HG03442 (cell line): ENCODE results near the gene DLG2.

Source experiments
- ATAC-seq: cut with Tn5 transposase; IDR thresholded peaks from one replicate; pipeline ENCODE4 v1.9.1; 2021; ENCODE audit warnings: mild to moderate bottlenecking, moderate library complexity; ENCODE audit not compliant: unreplicated experiment

DLG2 gene

GRCh38 chr11:84924154-84924692 lies 702.9 kb downstream of the DLG2 start:
- ATAC-seq, result no peak

- no peak for ATAC-seq
These were observed 703.7 kb downstream of the DLG2 start for GRCh38 chr11:84923489-84923888.

DNA sequence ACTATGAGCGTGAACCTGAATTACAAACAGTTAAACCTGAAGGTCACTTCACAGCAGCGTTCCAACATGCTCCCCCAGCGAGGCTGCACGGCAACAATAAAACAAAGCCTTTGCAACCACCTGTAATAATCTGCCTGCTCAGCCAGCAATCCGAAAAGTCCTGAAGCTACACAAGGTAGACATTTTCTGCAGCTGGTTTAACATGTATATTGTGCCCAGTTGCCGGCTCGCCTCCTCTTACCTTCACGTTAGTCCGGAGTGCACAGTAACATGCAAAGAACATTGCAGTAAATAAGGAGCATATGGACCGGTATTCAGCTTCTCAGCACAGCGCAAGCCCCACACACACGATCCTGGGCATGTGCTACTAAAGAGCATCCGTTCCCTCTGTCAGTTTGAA lies 704.3 kb downstream of the DLG2 start:
- ATAC-seq, result no peak

GRCh38 chr11:84922212-84922805 lies 704.8 kb downstream of the DLG2 start:
- no peak for ATAC-seq

- ATAC-seq, result no peak
These were observed 712.6 kb downstream of the DLG2 start for GRCh38 chr11:84914511-84914910.

DNA sequence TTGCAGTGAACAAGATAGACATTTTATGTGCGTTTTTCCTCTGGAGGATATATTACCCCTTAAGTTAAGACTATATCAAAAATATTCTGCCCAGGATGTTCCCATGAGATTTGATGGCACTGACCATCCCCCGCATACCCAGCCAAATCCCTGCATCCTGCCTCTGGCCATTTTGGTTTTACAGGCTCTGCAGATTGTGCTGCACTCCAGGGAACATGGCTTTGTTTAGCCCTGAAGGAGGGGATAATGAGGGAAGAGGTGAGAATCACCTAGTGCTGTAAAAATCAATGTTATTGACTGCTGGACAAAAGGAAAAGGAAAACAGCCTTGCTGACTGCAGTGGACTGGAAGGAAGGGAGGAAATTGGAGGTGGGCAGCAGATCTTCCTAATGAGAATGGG lies 717.4 kb downstream of the DLG2 start:
- ATAC-seq, result no peak

- no peak for ATAC-seq
These were observed 720.1 kb downstream of the DLG2 start for GRCh38 chr11:84906995-84907394.

DNA sequence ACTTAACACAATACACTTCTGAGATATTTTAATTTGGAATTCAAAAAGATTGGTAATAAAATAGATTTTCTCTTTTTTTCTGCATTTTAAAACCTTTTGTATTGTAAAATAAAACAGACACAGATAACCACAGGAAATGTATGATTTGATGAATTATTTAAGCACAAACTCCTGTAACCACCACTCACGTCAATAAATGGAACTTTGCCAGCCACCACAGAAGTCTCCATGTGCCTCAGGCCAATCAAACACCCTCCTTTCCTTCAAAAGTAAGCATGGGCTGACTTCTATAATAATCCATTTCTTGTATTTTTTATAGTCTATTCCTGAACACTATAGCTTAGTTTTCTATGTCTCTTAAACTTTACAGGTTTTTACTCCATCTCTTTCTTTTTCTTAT lies 721.7 kb downstream of the DLG2 start:
- no peak for ATAC-seq

DNA sequence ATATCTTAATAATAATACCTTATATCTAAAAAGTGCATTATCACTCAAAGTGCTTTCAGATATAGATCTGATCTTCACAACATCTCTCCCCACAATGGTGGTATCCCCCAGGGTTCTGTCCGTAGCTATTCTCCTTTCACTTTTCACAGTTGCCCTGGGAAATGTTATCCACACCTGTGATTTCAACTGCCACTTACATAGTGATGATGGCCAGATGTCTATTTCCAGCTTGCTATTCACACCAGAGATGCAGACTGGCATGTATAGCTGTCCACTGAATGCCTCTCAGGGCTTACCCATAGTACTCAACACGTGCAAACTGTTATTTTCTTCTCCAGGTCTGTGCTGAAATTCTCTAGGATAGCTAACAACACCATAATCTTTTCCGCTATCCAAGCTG lies 724.7 kb downstream of the DLG2 start:
- no peak for ATAC-seq

DNA sequence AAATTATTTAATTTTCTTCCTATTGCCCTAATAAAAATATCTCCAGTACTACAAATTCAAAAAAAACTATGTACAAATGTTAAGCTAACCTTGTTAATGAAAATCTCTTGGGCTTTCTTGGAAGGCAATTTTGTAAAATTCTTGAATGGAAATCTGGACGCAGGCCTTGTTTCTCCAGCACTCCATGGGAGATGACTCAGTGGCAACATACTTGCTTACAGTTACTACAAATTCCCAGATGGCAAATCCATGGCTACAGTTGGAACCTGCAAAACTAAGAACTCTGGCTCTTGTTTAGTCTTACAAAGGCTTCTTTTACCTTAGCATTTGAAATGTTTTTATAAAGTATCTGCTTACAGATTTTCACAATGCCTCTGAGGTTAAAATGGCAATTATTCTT lies 725.2 kb downstream of the DLG2 start:
- no peak for ATAC-seq

DNA sequence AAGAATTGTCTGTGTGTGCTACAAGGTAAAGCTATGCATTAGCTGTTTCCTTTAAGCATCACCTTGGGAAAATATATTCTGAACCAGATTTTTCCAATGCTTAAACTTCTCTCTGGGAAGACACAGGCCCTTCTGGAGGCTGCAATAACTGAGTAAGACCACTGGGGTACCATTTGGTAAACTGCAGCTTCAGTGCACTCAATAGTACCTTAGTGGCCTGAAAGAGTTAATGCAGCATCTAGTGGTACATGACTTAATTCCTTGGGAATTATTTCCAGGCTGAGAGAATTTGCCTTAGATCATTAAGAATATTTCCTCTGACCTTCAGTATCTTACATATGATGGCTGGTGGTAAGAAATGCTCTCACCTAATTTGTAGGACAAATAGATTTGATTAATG lies 727.4 kb downstream of the DLG2 start:
- no peak for ATAC-seq

- ATAC-seq, result no peak
These were observed 728.0 kb downstream of the DLG2 start for GRCh38 chr11:84899134-84899533.

GRCh38 chr11:84894666-84895065 lies 732.5 kb downstream of the DLG2 start:
- ATAC-seq, result no peak

DNA sequence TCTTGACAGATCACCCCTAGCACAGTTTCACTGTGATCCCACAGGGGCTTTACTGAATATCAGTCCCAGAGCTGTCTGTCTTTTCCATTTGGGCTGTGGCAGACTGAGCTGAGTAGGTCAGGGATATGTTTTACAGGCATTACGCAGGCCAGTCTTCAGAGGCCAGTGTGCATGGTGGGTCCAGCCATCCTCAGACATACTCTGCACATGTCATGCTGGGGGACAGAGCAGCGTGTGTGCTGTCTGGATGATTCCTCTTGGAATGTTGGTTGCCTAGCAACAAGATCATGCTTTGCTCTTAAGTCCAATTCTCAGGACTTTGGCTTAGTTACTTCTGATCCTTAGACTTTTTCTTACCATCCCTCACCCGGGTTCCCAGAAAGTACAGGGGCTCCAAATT lies 736.5 kb downstream of the DLG2 start:
- ATAC-seq, result no peak

DNA sequence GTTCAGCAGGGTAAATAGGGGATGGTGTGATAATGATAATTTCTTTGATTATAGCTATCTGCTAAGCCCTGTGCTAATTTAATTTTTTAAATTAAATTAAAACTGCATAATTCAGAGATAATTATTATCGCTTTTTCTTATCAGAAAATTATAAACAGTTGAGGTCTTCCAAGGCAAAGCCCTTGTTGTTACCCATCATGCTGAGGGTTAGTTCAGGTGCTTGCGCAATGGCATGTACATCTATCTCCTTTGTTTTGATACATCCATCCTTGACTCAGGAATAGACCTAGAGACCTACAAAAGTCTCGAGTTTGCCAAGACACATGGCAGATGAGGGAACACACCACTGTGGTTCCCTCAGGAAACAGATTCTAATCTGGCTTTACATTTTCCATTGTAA lies 737.6 kb downstream of the DLG2 start:
- no peak for ATAC-seq

- ATAC-seq, result no peak
These were observed 740.0 kb downstream of the DLG2 start for GRCh38 chr11:84887055-84887629.

DNA sequence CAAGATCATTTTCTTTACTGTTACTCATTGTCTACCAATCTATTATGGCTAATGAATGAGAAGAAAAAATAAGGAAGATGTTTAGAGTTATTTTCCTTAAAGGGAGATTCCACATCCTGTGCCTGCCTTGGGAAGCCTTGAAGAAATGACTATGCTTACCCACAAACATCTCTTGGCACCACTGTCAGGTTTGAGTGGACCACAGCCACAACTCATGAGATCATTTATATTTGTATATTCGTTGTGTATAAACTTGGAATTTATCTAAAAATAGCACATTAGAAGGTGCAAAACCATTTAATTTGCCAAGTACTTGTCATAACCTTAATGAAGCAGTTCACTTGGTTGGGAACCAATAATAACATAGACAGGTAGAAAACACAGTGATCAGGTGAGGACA lies 740.8 kb downstream of the DLG2 start:
- ATAC-seq, result no peak

DNA sequence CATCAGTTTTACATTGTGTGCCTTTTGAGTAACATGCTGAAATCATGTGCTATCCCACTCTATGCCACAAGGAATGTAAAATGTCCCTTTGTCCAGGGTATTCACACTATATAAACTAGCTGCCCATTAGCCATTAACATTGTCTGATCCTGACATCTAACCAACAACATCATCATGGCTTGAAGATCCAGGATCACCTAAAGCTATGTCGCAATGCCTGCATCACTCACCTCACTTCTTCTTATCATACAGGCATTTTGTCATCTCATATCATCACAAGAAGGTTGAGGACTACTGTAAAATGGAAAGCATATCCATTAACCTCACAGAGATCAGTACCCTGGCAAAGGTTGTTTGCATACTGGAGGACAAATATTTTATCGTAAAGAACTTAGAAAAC lies 742.3 kb downstream of the DLG2 start:
- ATAC-seq, result no peak

DNA sequence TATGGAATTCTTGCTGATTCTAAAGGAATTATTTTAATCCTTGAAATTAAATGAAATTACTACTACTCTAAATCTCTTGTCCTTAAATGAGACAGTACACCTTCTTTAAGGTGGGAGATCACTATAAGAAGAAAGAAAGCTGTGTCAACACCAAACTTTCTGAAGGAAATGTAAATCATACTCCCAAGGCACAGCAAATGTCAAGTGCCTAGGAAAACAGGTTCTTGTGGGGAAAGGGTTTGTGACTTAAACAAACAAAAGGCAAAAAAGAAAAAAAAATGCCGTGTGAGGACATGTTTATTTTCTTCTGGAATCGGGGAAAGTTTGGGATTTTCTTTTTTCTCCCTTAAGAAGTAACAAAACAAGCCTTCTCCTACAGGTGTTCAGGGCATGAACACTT lies 745.1 kb downstream of the DLG2 start:
- ATAC-seq, result no peak

GRCh38 chr11:84871116-84871515 lies 756.0 kb downstream of the DLG2 start:
- ATAC-seq, result no peak

- ATAC-seq, result no peak
These were observed 756.7 kb downstream of the DLG2 start for GRCh38 chr11:84870486-84870885.

GRCh38 chr11:84866922-84867321 lies 760.2 kb downstream of the DLG2 start:
- no peak for ATAC-seq
